HG03095 (cell line): ENCODE measurements around the gene GNPDA2.

Experiments used
- ATAC-seq: cut with Tn5 transposase; IDR thresholded peaks from one replicate; pipeline ENCODE4 v1.9.1; 2021; ENCODE audit warnings: moderate library complexity; ENCODE audit not compliant: unreplicated experiment

The GNPDA2 gene

DNA sequence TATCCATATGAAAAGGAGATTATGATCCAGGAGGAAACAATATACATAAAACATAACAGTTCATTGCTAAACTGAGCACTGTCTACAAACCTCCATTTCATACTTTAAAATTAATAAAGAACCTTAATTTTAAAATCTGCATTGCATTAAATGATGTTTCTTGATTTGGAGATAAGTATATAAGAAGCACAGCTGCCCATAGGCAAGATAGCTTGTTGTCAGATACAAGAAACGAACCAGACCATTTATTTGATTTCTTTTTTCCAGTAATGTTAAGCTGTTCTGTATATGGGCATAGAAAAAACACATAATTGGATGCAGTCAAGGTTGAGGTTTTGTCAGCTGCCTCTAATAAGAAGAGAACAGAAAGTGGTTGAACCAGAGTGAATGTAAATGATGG lies 41.7 kb downstream of the GNPDA2 start:
- ATAC-seq: no peak

DNA sequence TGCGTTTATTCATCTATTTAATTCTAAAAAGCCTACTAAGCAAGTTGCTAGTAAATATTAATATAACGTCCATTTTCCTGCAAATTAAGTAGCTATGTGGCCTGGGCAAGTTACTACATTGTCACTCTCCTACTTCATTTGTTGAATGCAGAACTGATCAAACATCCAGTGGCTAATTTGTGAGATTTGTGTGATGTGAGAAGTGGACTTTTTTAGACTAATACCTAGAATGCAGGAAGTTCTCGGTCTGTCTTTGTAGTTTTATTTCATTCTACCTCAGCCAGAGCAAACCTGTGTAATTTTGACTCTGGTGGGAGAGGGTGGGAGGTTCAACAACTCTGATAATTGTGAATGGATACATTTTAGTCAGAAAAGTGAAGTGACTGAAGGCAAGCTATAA lies 47.3 kb downstream of the GNPDA2 start:
- peak; percentile 5 for ATAC-seq

DNA sequence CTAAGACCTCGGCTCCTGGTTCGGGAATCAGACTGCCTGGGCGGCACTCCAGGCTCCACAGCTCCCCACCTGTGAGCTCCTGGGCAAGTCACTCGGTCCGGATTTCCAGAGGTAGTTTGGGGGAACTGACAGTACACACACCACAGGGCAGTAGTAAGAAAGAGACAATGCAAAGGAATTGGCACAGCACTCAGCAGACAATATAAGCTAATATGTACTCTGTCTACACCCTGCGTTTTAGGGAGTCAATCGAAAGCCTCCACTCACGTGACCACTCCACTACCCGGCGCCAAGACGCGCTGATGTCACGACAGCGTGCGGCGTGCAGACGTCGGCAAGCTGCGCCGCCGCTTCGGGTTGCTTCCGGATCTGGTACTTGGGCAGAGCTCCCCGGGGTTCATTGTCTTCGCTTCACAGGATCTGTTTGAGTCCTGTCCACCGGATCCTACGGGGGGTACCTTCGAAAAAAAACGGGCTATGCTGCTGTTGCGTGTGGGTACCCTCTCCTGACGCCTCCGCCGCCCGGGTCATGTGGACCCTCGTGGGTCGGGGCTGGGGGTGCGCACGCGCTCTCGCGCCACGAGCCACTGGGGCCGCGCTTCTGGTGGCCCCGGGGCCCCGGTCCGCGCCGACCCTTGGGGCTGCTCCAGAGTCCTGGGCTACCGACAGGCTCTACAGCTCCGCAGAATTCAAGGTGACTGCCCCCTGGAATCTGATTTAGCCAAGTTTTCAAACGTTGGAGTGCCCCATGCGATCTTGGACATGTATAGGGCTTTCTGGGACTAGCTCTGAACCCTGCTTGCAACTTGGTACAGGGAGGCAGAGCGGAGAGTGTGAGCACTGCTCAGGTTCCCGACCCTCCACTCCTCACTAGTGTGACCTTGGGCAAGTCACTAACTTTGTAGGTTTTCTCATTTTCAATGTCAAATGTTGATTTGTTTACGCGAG lies 48.0 kb downstream of the GNPDA2 start, which contains the start of gene GUF1:
Gene GUF1, plus strand, starts transcription at position 327 of the 948 bp plus-strand sequence. Its CDS starts 203 bp downstream, at position 530.
- ATAC-seq: peak; percentile 97

DNA sequence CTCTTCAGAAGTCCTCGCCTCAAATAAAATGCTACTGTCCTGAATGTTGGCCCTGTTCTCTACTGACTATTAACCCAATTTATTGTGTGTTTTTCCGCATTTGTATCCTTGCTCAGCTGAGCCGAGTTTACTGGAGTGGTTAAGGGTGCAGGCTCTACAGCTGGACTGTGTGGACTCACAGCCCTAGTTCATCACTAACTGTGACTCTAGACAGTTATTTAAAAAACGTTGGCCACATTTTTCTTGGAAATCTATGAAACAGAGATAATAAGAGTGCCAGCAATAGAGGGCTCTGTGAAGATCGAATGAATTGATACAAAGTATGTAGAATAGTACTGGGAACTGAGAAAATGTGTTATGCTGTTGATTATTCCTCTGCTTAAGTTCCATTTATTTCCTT lies 51.0 kb downstream of the GNPDA2 start:
- no peak for ATAC-seq

DNA sequence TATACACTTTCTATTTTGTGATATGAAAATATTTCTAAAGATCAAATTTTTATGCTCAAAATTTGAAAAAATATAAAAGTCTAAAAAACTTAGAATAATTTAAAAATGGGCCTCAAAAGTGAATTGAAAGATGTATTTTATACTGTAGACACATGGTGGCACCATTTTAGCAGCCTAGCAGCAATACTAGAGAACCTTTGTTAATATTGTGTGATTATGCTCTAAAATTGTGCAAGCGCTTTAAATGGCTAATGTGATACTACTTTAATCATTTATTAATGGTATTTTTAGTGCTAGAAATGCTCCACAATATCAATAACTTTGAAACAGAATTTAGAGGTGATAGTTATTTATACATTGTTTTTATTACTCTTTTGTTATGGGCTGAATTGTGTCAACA lies 51.9 kb downstream of the GNPDA2 start:
- no peak for ATAC-seq

DNA sequence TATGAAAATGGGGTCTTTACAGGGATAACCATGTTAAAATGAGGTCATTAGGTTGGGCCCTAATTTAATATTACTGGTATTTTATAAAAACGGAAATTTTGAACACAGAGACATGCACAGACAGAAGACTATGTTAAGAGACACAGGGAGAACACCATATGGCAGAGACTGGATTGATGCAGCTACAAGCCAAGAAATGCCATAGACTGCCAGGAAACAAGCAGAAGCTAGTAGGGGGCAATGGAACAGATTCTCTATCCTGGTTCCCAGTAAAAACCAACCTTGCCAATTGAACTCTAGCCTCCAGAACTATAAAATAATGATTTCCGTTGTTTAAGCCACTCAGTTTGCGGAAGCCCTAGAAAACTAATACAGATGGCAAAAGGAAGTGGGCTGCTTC lies 54.7 kb downstream of the GNPDA2 start:
- ATAC-seq: no peak

DNA sequence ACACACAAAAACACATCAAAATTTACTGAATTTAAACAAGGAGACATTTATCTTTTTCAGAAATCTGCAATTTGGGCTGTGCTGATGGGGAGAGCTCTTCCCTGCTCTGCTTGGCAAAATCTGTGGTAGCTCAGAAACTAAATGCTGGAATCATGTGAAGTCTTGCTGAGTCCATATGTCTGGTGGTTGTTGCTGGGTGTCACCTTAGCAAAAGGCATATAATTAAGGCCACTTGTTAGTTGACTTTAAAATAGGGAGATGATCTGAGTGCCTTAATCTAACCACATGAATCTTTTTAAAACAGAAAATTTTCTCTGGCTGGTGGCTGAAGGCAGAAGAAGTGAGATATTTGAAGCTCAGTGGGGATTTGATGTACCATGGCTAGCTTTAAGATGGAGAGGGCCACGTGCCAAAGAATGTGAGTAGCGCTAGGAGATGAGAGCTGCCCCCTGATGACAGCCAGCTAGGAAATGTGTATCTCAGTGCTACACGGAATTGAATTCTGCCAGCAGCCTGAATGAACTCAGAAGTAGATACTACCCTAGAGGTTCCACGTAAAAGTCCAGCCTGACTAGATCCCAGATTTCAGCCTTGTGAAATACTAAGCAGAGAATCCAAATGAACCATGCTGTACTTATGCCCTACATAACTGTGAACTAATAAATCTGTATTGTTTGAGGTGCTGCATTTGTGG lies 55.7 kb downstream of the GNPDA2 start:
- ATAC-seq: no peak

DNA sequence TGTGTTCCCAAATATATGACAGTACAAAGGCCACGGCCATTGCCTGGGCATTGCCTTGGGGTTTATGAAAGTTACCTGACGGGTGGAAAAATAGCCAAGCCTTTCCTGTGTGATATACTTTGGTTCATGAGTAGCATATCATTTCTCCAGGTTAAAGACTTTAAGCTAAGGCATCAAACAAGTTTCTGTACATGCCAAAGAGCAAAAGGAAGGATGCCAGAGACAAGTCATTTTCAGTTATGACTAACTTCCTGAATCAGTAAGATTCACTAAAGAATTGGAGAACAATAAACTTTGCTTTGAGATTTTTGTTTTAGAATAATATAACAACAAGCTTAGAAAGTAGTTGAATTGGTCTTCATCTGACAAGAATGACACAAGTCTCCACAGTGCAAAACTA lies 57.8 kb downstream of the GNPDA2 start:
- no peak for ATAC-seq

DNA sequence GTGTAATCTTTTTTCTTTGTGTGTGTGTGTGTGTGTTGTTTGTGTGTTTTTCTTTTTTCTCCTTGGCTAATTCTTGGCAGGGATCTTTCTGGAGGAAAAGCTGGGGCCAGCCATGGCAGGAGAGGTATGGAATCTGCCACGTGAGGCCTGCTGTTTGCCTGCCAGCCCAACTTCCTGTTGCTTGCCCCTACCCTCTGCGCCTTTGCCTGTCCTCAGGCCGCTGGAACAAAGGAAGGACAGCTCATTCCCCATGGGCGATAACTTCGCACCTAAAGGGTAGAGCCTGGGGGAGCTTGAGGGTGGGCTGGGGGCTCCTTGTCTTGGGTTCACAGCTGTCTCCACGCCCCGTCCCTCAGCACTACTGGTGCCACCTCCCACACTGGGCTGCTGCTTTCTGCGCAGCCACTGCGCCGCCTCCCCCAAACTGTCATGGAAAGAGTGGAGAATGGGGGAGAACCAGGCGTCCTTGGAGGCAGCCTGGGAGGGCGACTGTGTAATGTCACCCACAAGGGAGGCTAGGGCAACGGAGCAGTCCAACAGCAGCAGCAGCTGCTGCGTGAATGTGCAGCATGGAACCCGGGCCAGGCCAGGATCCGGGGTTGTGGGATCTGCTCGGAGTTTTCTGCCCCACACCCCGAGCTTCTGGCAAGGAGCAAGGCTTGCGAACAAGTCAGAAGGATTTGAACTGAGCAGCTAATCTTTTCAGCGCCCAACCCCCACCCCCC lies 62.7 kb downstream of the GNPDA2 start:
- ATAC-seq: no peak

DNA sequence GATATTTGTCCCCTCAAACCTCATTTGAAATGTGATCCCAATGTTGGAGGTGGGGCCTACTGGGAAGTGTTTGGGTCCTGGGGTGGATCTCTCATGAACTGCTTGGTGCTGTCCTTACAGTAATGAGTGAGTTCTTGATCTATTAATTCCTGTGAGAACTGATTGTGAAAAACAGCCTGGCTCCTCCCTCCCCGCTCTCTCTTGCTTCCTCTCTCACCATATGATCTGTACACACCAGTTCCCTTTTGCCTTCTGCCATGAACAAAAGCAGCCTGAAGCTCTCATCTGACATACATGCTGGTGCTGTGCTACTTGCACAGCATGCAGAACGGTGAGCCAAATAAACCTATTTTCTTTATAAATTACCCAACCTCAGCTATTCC lies 63.7 kb downstream of the GNPDA2 start:
- peak; percentile 80 for ATAC-seq

DNA sequence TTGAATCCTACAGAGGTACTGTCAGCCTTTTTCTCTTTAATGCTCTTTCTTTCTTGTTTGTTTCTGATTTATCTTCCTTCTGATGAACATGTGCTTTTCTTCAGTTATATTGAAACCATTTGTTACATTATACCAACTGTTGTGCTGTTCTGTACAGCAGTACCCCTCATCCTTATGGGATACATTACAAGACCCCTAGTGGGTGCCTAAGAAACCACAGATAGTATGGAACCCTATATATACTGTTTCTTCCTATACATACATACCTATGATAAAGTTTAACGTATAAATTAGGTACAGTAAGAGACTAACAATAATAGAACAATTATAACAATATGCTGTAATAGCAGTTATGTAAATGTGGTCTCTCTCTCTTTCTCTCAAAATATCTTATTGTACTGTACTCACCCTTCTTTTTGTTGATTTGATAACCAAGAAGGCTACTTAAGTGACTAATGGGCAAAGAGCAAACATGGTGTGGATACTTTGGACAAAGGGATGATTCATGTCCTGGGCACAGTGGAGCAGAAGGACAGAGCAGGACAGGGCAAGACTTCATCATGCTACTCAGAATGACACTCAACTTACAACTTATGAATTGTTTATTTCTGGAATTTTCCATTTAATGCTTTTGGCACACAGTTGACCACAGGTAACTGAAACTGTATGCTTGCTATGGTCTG lies 64.3 kb downstream of the GNPDA2 start:
- ATAC-seq: no peak

DNA sequence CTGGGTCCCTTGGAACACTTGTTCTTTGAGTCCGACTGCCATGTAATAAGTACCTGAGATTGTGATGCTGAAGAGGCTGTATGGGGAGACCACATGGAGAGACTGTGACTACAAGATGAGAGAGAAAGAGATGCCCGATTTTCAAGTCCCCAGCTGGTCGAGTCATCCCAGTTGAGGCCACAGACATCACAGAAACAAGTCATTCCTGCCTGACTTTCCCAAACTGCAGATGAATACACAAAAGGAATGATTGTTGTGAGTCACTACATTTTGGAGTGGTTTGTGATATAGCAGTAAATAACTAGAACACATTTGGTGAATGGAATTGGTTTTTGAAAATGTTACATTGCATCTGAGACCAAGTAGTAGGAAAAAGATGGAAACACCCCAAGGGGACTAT lies 66.0 kb downstream of the GNPDA2 start:
- ATAC-seq: no peak

DNA sequence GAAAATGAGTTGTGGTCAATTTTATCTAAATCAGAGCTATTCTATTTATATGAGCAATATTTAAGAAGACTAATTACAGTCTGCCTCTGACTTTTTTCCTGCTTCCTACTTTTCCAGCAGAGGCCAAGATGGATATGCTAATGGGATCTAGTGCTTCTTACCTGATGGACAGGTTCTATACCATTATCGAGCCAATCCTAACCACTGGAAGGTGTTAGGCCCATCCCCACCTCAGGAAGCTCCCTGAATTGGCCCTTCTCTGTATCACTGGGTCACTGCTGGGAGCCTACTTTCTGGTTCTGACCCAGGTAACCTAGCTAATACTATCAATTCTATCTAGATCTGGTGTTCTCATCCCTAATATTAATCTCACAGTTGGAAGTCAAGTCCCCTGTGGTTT lies 74.4 kb downstream of the GNPDA2 start:
- no peak for ATAC-seq
